HepG2 (cell line): ENCODE results near the gene CLASP1. TPM values are rescaled to one million over a fixed set of nuclear protein-coding genes. Genes with fewer than 3 reads are reported as not detected.

Experiments used
- ATAD3A ChIP-seq: sonication (generic); formaldehyde crosslinking; IDR thresholded peaks from 2 replicates; pipeline ENCODE4 v1.4.0; 2020; ENCODE audit warnings: missing genetic modification reagents
- GATAD1 ChIP-seq: IDR thresholded peaks from 2 replicates; pipeline ENCODE4 v1.6.1; 2016; ENCODE audit warnings: missing genetic modification reagents, missing compliant biosample characterization
- HOXA7 ChIP-seq: sonication (generic); formaldehyde crosslinking; IDR thresholded peaks from 2 replicates; pipeline ENCODE4 v1.8.1; 2022; ENCODE audit warnings: mild to moderate bottlenecking, missing genetic modification reagents, moderate library complexity
- LCORL ChIP-seq, 2 experiments: fragments of 450-650 bp in 1 of 2; sonication (generic) in 1 of 2; formaldehyde crosslinking in 1 of 2; IDR thresholded peaks; 2 replicates each; pipeline versions ENCODE4 v1.5.0 to v1.6.1; 2017 to 2020; ENCODE audit warnings: antibody characterized with exemption in 1 of 2, missing genetic modification reagents in 1 of 2
- MIER3 ChIP-seq: IDR thresholded peaks from 2 replicates; pipeline ENCODE4 v1.6.1; 2016; ENCODE audit warnings: missing compliant biosample characterization, borderline replicate concordance
- MTF1 ChIP-seq: sonication (generic); formaldehyde crosslinking; IDR thresholded peaks from 2 replicates; pipeline ENCODE4 v1.5.0; 2020; ENCODE audit warnings: missing genetic modification reagents
- NR2F2 ChIP-seq: IDR thresholded peaks from 2 replicates; pipeline ENCODE4 v1.6.1; 2012; ENCODE audit warnings: low read depth, inconsistent platforms, borderline replicate concordance
- NR2F6 ChIP-seq, 2 experiments: IDR thresholded peaks; 2 replicates each; pipeline ENCODE4 v1.6.1; 2016; ENCODE audit warnings: antibody characterized with exemption in 1 of 2, mild to moderate bottlenecking in 1 of 2
- SNAPC2 ChIP-seq: sonication (generic); formaldehyde crosslinking; IDR thresholded peaks from 2 replicates; pipeline ENCODE4 v1.8.1; 2022; ENCODE audit warnings: mild to moderate bottlenecking, missing genetic modification reagents
- ZNF121 ChIP-seq: sonication (generic); formaldehyde crosslinking; IDR thresholded peaks from 2 replicates; pipeline ENCODE4 v1.5.0; 2020; ENCODE audit warnings: mild to moderate bottlenecking, missing genetic modification reagents
- ZNF501 ChIP-seq: sonication (generic); formaldehyde crosslinking; IDR thresholded peaks from 2 replicates; pipeline ENCODE4 v1.5.1; 2020; ENCODE audit warnings: mild to moderate bottlenecking, moderate library complexity, missing genetic modification reagents
- ZNF563 ChIP-seq: sonication (generic); formaldehyde crosslinking; IDR thresholded peaks from 2 replicates; pipeline ENCODE4 v1.8.0; 2022; ENCODE audit warnings: mild to moderate bottlenecking, moderate library complexity, missing genetic modification reagents
- ZNF790 ChIP-seq: sonication (generic); formaldehyde crosslinking; IDR thresholded peaks from 2 replicates; pipeline ENCODE4 v1.8.0; 2022; ENCODE audit warnings: missing genetic modification reagents, mild to moderate bottlenecking, borderline replicate concordance
- polyA plus RNA-seq, 8 experiments: library from polyadenylated mRNA; depleted of rRNA in 3 of 8; stranded (reverse) in 7 of 8; unstranded in 1 of 8; fragments of >200 nt; fragmentation: Illumina TruSeq in 4 of 8; extraction: Trizol in 4 of 8; gene quantifications; 2 replicates each; pipeline versions ENCODE4 v1.2.1 to v1.2.3, GENCODE V29; 2011 to 2016; ENCODE audit warnings: low read depth in 4 of 8, missing spikeins in 1 of 8, mixed read lengths in 1 of 8; ENCODE audit not compliant: insufficient read depth in 1 of 8
- total RNA-seq, 5 experiments: library from RNA; depleted of rRNA; stranded (reverse); fragments of >200 nt; fragmentation: Illumina TruSeq; extraction: Trizol; gene quantifications; 2 replicates each; pipeline ENCODE4 v1.2.3, GENCODE V29; 2016; ENCODE audit warnings: low read depth in 1 of 5
- TF ChIP-seq, protein P1 (sequence below): sonication (generic); formaldehyde crosslinking; IDR thresholded peaks from 2 replicates; pipeline ENCODE4 v1.5.1; 2020; ENCODE audit warnings: mild to moderate bottlenecking, missing genetic modification reagents, borderline replicate concordance
- TF ChIP-seq, protein P2 (sequence below): IDR thresholded peaks from 2 replicates; pipeline ENCODE4 v1.6.1; 2016; ENCODE audit warnings: mild to moderate bottlenecking, missing biosample characterization, missing genetic modification reagents
- TF ChIP-seq, protein P3 (sequence below): sonication (generic); formaldehyde crosslinking; IDR thresholded peaks from 2 replicates; pipeline ENCODE4 v1.4.0; 2020; ENCODE audit warnings: mild to moderate bottlenecking, low read depth, missing genetic modification reagents
- TF ChIP-seq, protein P4 (sequence below): sonication (generic); formaldehyde crosslinking; IDR thresholded peaks from 2 replicates; pipeline ENCODE4 v1.4.0; 2020; ENCODE audit warnings: missing genetic modification reagents, mild to moderate bottlenecking, borderline replicate concordance
- TF ChIP-seq, protein P5 (sequence below): sonication (generic); formaldehyde crosslinking; IDR thresholded peaks from 2 replicates; pipeline ENCODE4 v1.4.0; 2020; ENCODE audit warnings: missing genetic modification reagents, borderline replicate concordance

The CLASP1 gene
- total and polyA plus RNA-seq, 2 of the 13 experiments (the other 11 are each of a cell fraction or from before 2014, with no cell fraction given) = 11.7 to 47.9 TPM

DNA sequence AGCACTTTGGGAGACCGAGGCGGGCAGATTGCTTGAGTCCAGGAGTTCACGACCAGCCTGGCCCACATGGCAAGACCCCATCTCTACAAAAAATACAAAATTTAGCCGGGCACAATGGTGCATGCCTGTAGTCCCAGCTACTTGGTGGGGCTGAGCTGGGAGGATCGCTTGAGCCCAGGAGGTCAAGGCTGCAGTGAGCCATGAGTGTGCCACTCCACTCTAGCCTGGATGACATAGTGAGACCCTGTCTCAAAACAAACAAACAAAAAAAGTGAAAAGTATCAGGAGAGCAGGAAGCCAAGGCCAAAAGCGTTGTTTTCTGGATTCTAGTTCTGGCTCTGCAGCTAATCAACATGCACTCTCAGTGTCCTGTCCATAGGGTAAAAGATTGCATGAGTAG is 10.7 kb upstream of the CLASP1 start (continued):
- TF ChIP-seq, protein P1, sequence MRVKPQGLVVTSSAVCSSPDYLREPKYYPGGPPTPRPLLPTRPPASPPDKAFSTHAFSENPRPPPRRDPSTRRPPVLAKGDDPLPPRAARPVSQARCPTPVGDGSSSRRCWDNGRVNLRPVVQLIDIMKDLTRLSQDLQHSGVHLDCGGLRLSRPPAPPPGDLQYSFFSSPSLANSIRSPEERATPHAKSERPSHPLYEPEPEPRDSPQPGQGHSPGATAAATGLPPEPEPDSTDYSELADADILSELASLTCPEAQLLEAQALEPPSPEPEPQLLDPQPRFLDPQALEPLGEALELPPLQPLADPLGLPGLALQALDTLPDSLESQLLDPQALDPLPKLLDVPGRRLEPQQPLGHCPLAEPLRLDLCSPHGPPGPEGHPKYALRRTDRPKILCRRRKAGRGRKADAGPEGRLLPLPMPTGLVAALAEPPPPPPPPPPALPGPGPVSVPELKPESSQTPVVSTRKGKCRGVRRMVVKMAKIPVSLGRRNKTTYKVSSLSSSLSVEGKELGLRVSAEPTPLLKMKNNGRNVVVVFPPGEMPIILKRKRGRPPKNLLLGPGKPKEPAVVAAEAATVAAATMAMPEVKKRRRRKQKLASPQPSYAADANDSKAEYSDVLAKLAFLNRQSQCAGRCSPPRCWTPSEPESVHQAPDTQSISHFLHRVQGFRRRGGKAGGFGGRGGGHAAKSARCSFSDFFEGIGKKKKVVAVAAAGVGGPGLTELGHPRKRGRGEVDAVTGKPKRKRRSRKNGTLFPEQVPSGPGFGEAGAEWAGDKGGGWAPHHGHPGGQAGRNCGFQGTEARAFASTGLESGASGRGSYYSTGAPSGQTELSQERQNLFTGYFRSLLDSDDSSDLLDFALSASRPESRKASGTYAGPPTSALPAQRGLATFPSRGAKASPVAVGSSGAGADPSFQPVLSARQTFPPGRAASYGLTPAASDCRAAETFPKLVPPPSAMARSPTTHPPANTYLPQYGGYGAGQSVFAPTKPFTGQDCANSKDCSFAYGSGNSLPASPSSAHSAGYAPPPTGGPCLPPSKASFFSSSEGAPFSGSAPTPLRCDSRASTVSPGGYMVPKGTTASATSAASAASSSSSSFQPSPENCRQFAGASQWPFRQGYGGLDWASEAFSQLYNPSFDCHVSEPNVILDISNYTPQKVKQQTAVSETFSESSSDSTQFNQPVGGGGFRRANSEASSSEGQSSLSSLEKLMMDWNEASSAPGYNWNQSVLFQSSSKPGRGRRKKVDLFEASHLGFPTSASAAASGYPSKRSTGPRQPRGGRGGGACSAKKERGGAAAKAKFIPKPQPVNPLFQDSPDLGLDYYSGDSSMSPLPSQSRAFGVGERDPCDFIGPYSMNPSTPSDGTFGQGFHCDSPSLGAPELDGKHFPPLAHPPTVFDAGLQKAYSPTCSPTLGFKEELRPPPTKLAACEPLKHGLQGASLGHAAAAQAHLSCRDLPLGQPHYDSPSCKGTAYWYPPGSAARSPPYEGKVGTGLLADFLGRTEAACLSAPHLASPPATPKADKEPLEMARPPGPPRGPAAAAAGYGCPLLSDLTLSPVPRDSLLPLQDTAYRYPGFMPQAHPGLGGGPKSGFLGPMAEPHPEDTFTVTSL (CRISPR knock-in tag) = peak; percentile 76; the same call in 1 of the 2 replicates
- TF ChIP-seq NR2F2 = peak; percentile 46; the same call in 1 of the 2 replicates
- no peak for TF ChIP-seq ZNF563 (CRISPR knock-in tag)
- no peak for TF ChIP-seq ZNF790 (CRISPR knock-in tag)
- peak; percentile 96 for TF ChIP-seq ZNF121 (CRISPR knock-in tag)
- TF ChIP-seq NR2F6 (IDR thresholded peaks at IDR 0.05) = peak; percentile 61; the same call in 1 of the 2 replicates
- peak; percentile 85 for TF ChIP-seq NR2F6 (CRISPR knock-in tag; IDR thresholded peaks at IDR 0.05)
- TF ChIP-seq ATAD3A (CRISPR knock-in tag) = no peak
- TF ChIP-seq, protein P2, sequence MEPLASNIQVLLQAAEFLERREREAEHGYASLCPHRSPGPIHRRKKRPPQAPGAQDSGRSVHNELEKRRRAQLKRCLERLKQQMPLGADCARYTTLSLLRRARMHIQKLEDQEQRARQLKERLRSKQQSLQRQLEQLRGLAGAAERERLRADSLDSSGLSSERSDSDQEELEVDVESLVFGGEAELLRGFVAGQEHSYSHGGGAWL = no peak
- TF ChIP-seq ZNF501 (CRISPR knock-in tag) = peak; percentile 64
- TF ChIP-seq MTF1 (CRISPR knock-in tag) = no peak
- TF ChIP-seq, protein P3, sequence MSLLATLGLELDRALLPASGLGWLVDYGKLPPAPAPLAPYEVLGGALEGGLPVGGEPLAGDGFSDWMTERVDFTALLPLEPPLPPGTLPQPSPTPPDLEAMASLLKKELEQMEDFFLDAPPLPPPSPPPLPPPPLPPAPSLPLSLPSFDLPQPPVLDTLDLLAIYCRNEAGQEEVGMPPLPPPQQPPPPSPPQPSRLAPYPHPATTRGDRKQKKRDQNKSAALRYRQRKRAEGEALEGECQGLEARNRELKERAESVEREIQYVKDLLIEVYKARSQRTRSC (CRISPR knock-in tag) = no peak
- TF ChIP-seq SNAPC2 = no peak
- TF ChIP-seq GATAD1 = 0 out of 2 replicates have a peak, but pooled peaks have one; percentile 12
- TF ChIP-seq, protein P4, sequence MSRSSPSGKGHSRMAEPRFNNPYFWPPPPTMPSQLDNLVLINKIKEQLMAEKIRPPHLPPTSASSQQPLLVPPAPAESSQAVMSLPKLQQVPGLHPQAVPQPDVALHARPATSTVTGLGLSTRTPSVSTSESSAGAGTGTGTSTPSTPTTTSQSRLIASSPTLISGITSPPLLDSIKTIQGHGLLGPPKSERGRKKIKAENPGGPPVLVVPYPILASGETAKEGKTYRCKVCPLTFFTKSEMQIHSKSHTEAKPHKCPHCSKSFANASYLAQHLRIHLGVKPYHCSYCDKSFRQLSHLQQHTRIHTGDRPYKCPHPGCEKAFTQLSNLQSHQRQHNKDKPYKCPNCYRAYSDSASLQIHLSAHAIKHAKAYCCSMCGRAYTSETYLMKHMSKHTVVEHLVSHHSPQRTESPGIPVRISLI (CRISPR knock-in tag) = peak; percentile 46; the same call in 1 of the 2 replicates
- 0 out of 2 replicates have a peak, but pooled peaks have one; percentile 51 for TF ChIP-seq MIER3 (CRISPR knock-in tag)
- TF ChIP-seq, protein P5, sequence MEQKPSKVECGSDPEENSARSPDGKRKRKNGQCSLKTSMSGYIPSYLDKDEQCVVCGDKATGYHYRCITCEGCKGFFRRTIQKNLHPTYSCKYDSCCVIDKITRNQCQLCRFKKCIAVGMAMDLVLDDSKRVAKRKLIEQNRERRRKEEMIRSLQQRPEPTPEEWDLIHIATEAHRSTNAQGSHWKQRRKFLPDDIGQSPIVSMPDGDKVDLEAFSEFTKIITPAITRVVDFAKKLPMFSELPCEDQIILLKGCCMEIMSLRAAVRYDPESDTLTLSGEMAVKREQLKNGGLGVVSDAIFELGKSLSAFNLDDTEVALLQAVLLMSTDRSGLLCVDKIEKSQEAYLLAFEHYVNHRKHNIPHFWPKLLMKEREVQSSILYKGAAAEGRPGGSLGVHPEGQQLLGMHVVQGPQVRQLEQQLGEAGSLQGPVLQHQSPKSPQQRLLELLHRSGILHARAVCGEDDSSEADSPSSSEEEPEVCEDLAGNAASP (CRISPR knock-in tag) = no peak
- TF ChIP-seq LCORL (IDR thresholded peaks at IDR 0.05) = no peak
- TF ChIP-seq LCORL (CRISPR knock-in tag; IDR thresholded peaks at IDR 0.05) = peak; percentile 93
- no peak for TF ChIP-seq HOXA7 (CRISPR knock-in tag)
